Astrocyte (in vitro differentiated cells and primary cell): ENCODE results near the gene RNF5. TPM values are rescaled to one million over a fixed set of nuclear protein-coding genes. Genes with fewer than 3 reads are reported as not detected.

ENCODE experiments used
- DNase-seq: peaks from one replicate; pipeline ENCODE4 v3.0.0-alpha.2; 2010; ENCODE audit warnings: low read depth
- FAIRE-seq: peaks from 2 replicates; lab custom pipeline; 2011; peaks lifted over from hg19 to GRCh38; lab: Jason Lieb, UNC
- H2AFZ ChIP-seq: 2 replicates; pipeline ENCODE4 v1.6.0; 2012; ENCODE audit warnings: low read depth, low read length, inconsistent platforms
- H3K27ac ChIP-seq: 2 replicates; pipeline ENCODE4 v1.5.1; 2011; ENCODE audit warnings: low read depth, low read length, inconsistent platforms
- H3K27me3 ChIP-seq: 2 replicates; pipeline ENCODE4 v1.6.0; 2011; ENCODE audit warnings: low read length, inconsistent platforms; ENCODE audit not compliant: insufficient read depth
- H3K36me3 ChIP-seq: 2 replicates; pipeline ENCODE4 v1.5.1; 2011; ENCODE audit warnings: low read length, inconsistent platforms; ENCODE audit not compliant: insufficient read depth
- H3K4me1 ChIP-seq: 2 replicates; pipeline ENCODE4 v1.5.1; 2011; ENCODE audit warnings: low read length, inconsistent platforms; ENCODE audit not compliant: insufficient read depth
- H3K4me2 ChIP-seq: 2 replicates; pipeline ENCODE4 v1.6.0; 2012; ENCODE audit warnings: low read length, inconsistent platforms
- H3K4me3 ChIP-seq: 2 replicates; pipeline ENCODE4 v1.5.1; 2011; ENCODE audit warnings: low read depth, mild to moderate bottlenecking, low read length, inconsistent platforms; ENCODE audit not compliant: insufficient read depth
- H3K79me2 ChIP-seq: 2 replicates; pipeline ENCODE4 v1.6.0; 2012; ENCODE audit warnings: mild to moderate bottlenecking, low read length, inconsistent platforms; ENCODE audit not compliant: insufficient read depth
- H3K9ac ChIP-seq: 2 replicates; pipeline ENCODE4 v1.6.0; 2012; ENCODE audit warnings: mild to moderate bottlenecking, low read length, inconsistent platforms
- H3K9me3 ChIP-seq: 2 replicates; pipeline ENCODE4 v1.5.1; 2012; ENCODE audit warnings: low read depth, mild to moderate bottlenecking, low read length, inconsistent platforms; ENCODE audit not compliant: insufficient read depth
- H4K20me1 ChIP-seq: 2 replicates; pipeline ENCODE4 v1.6.0; 2012; ENCODE audit warnings: low read length, inconsistent platforms; ENCODE audit not compliant: insufficient read depth
- H3K27ac Mint-ChIP-seq: one replicate; pipeline ENCODE4 v1.8.0; 2021; ENCODE audit warnings: mild to moderate bottlenecking, mixed read lengths; ENCODE audit not compliant: unreplicated experiment
- H3K27me3 Mint-ChIP-seq: one replicate; pipeline ENCODE4 v1.8.0; 2021; ENCODE audit warnings: low read depth, mixed read lengths; ENCODE audit not compliant: unreplicated experiment
- H3K36me3 Mint-ChIP-seq: one replicate; pipeline ENCODE4 v1.8.0; 2021; ENCODE audit warnings: low read depth, mixed read lengths; ENCODE audit not compliant: unreplicated experiment
- H3K4me1 Mint-ChIP-seq: one replicate; pipeline ENCODE4 v1.8.0; 2021; ENCODE audit warnings: low read depth, mixed read lengths; ENCODE audit not compliant: unreplicated experiment
- H3K4me3 Mint-ChIP-seq: one replicate; pipeline ENCODE4 v1.8.0; 2021; ENCODE audit warnings: mild to moderate bottlenecking, moderate library complexity, mixed read lengths; ENCODE audit not compliant: unreplicated experiment
- H3K9me3 Mint-ChIP-seq: one replicate; pipeline ENCODE4 v1.8.0; 2021; ENCODE audit warnings: mild to moderate bottlenecking, mixed read lengths; ENCODE audit not compliant: unreplicated experiment
- CTCF ChIP-seq: IDR thresholded peaks from 2 replicates; pipeline ENCODE4 v1.5.1; 2011; ENCODE audit warnings: low read depth, mild to moderate bottlenecking, inconsistent platforms, low read length, moderate library complexity; ENCODE audit not compliant: insufficient read depth
- EZH2 ChIP-seq: IDR thresholded peaks from 2 replicates; pipeline ENCODE4 v1.6.1; 2012; ENCODE audit warnings: mild to moderate bottlenecking, low read length, inconsistent platforms; ENCODE audit not compliant: insufficient read depth
- total RNA-seq: library from RNA; stranded (reverse); gene quantifications from 2 replicates; pipeline ENCODE4 v1.2.1, GENCODE V29; 2021

The RNF5 gene
- total RNA-seq, 1 donor from 2014 or later: 59.0 TPM

- no peak for FAIRE-seq
- Histone ChIP-seq H3K4me3 (no peak overlapping the region), H4K20me1 (no peaks in the 10 kb centered on the region), H3K36me3 (no peaks in the 10 kb centered on the region), H3K27me3 (no peaks in the 10 kb centered on the region), H3K9ac (no peak overlapping the region), H3K27ac (no peak overlapping the region), H3K4me1 (peaks cover 15% of the 10 kb centered on the region), H3K9me3 (no peaks in the 10 kb centered on the region), H3K79me2 (no peaks in the 10 kb centered on the region), H3K4me2 (no peak overlapping the region), H2AFZ (no peak overlapping the region)
- no peaks in the 10 kb centered on the region for H3K36me3 Mint-ChIP-seq
- peaks cover 6% of the 10 kb centered on the region for H3K27me3 Mint-ChIP-seq
- no peak for DNase-seq
- no peak overlapping the region for H3K27ac Mint-ChIP-seq
- no peaks in the 10 kb centered on the region for H3K9me3 Mint-ChIP-seq
- no peak overlapping the region for H3K4me3 Mint-ChIP-seq
- TF ChIP-seq EZH2 (no peak), CTCF (no peak)
- peaks cover 11% of the 10 kb centered on the region for H3K4me1 Mint-ChIP-seq
These were observed 20.1 kb downstream of the RNF5 start for GRCh38 chr6:32198345-32198696.

- H3K9ac ChIP-seq: no peak overlapping the region
- TF ChIP-seq CTCF (no peak), EZH2 (no peak)
- no peak overlapping the region for H2AFZ ChIP-seq
- no peaks in the 10 kb centered on the region for H3K36me3 Mint-ChIP-seq
- H3K36me3 ChIP-seq: no peaks in the 10 kb centered on the region
- H3K79me2 ChIP-seq: no peaks in the 10 kb centered on the region
- H3K4me1 ChIP-seq: peaks cover 15% of the 10 kb centered on the region
- no peaks in the 10 kb centered on the region for H3K27me3 ChIP-seq
- no peaks in the 10 kb centered on the region for H4K20me1 ChIP-seq
- no peaks in the 10 kb centered on the region for H3K9me3 Mint-ChIP-seq
- no peak overlapping the region for H3K27ac Mint-ChIP-seq
- DNase-seq (no peak), FAIRE-seq (no peak)
- H3K4me2 ChIP-seq: no peak overlapping the region
- no peak overlapping the region for H3K4me3 ChIP-seq
- H3K4me3 Mint-ChIP-seq: no peak overlapping the region
- no peak overlapping the region for H3K27ac ChIP-seq
- peaks cover 10% of the 10 kb centered on the region for H3K27me3 Mint-ChIP-seq
- peaks cover 10% of the 10 kb centered on the region for H3K4me1 Mint-ChIP-seq
- no peaks in the 10 kb centered on the region for H3K9me3 ChIP-seq
These were observed 20.7 kb downstream of the RNF5 start for GRCh38 chr6:32198866-32199265.

- H3K27me3 ChIP-seq: no peaks in the 10 kb centered on the region
- Mint-ChIP-seq H3K4me1 (peaks cover 5% of the 10 kb centered on the region), H3K9me3 (no peaks in the 10 kb centered on the region), H3K4me3 (no peak overlapping the region), H3K36me3 (peaks cover 3% of the 10 kb centered on the region), H3K27me3 (peaks cover 22% of the 10 kb centered on the region), H3K27ac (no peak overlapping the region)
- TF ChIP-seq CTCF: no peak
- no peak overlapping the region for H3K4me2 ChIP-seq
- H3K27ac ChIP-seq: no peak overlapping the region
- no peaks in the 10 kb centered on the region for H4K20me1 ChIP-seq
- no peaks in the 10 kb centered on the region for H3K36me3 ChIP-seq
- no peak overlapping the region for H2AFZ ChIP-seq
- H3K4me1 ChIP-seq: peaks cover 10% of the 10 kb centered on the region
- FAIRE-seq: no peak
- H3K9ac ChIP-seq: no peak overlapping the region
- H3K4me3 ChIP-seq: no peak overlapping the region
- DNase-seq: no peak
- no peaks in the 10 kb centered on the region for H3K9me3 ChIP-seq
- H3K79me2 ChIP-seq: no peaks in the 10 kb centered on the region
These were observed 22.7 kb downstream of the RNF5 start for GRCh38 chr6:32200711-32201475.
